H1 (cell line): ENCODE results near the gene ARRB1. TPM values are rescaled to one million over a fixed set of nuclear protein-coding genes. Genes with fewer than 3 reads are reported as not detected.

Experiments
- polyA plus RNA-seq, 7 experiments: library from polyadenylated mRNA; depleted of rRNA in 3 of 7; stranded (reverse) in 5 of 7; unstranded in 2 of 7; fragments of >200 nt in 5 of 7; fragments of 200-250 nt in 2 of 7; gene quantifications; 1 replicate in 5 of 7; 2 replicates in 1 of 7; 4 replicates in 1 of 7; pipeline versions ENCODE4 v1.2.1 to v1.2.3, GENCODE V29; 2011 to 2013; ENCODE audit warnings: missing spikeins in 2 of 7, mixed read lengths in 2 of 7
- total RNA-seq: library from RNA; stranded (reverse); fragmentation: NEBNext Ultra II Directional; extraction: Animal tissue kit (Norgen Biotek cat#: 25700); gene quantifications from 2 replicates; pipeline ENCODE4 v1.2.1, GENCODE V29; 2021
- TF ChIP-seq, protein P1 (sequence below), 3 experiments: IDR thresholded peaks; 1 replicate in 2 of 3; 2 replicates in 1 of 3; pipeline versions ENCODE4 v1.5.1 to v1.6.1; 2011; ENCODE audit warnings: low read length in 3 of 3, mild to moderate bottlenecking in 3 of 3, inconsistent platforms in 2 of 3, low read depth in 1 of 3, moderate library complexity in 1 of 3; ENCODE audit not compliant: insufficient read depth in 1 of 3; ENCODE audit errors: control extremely low read depth in 1 of 3

The ARRB1 gene
- total and polyA plus RNA-seq, 2 of the 8 experiments (the other 6 are each of a cell fraction or from before 2014, with no cell fraction given): 9.4 to 31.8 TPM

DNA sequence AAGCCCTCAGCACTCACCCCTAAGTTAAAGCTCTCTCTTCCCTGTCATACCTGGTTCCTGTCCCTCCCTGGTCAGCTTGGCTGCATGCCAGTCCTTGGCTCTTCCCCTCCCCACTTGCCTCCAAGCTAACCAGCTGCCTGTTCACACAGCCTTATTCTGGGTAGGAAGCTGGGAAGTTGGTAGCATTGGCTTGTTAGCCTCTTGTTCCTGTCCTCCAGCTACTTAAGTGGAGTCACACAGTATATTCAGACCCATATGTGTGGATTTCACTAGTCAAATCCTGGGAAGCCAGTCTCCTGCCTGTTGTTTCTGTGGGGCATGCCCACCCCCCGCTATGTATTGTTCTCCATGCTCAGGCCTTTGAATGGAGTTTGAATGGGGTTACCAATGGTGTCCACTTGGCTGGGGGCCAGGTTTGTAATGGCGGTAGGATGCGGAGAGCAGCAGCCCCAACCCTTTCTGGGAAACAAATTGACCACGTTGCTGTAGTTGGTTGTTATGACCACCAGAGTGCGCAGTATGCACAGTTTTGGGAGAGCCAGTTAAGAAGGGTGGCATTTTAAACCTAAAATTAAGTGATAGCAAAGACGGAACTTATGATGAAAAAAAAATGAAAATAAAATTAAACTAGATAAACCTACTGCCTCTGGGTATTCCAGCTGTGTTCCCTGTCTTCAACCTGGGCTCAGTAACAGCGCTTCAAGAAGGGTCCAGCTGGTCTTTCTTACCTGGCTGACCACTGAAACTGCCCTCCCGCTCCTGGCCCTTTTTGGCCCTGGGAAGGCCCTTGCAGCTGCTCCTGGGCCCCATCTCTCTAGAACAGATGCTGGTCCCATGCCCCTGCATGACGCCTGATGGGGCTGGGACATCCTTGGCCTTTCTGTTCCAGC, 37.2 kb upstream of the ARRB1 start (continued):
- TF ChIP-seq, protein P1, sequence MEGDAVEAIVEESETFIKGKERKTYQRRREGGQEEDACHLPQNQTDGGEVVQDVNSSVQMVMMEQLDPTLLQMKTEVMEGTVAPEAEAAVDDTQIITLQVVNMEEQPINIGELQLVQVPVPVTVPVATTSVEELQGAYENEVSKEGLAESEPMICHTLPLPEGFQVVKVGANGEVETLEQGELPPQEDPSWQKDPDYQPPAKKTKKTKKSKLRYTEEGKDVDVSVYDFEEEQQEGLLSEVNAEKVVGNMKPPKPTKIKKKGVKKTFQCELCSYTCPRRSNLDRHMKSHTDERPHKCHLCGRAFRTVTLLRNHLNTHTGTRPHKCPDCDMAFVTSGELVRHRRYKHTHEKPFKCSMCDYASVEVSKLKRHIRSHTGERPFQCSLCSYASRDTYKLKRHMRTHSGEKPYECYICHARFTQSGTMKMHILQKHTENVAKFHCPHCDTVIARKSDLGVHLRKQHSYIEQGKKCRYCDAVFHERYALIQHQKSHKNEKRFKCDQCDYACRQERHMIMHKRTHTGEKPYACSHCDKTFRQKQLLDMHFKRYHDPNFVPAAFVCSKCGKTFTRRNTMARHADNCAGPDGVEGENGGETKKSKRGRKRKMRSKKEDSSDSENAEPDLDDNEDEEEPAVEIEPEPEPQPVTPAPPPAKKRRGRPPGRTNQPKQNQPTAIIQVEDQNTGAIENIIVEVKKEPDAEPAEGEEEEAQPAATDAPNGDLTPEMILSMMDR (IDR thresholded peaks at IDR 0.05; ENCODE audit: control extremely low read depth in 1 of 3, insufficient read depth in 1 of 3, low read depth in 1 of 3, low read length in 3 of 3): peak; percentile 56 to 79 (median 78)
